Smooth muscle cell (in vitro differentiated cells): ENCODE data around the gene EXOC3L1. TPM values are rescaled to one million over a fixed set of nuclear protein-coding genes. Genes with fewer than 3 reads are reported as not detected.

Experiments
- DNase-seq: peaks from one replicate; lab custom pipeline; 2025; ENCODE audit not compliant: unreplicated experiment; lab: John Stamatoyannopoulos, UW
- H2AFZ ChIP-seq: fragments of 200-600 bp; sonication (generic); 2 replicates; pipeline ENCODE4 v1.6.0; 2016; ENCODE audit warnings: antibody characterized with exemption, low read depth, mild to moderate bottlenecking
- H3F3A ChIP-seq: fragments of 200-600 bp; sonication (generic); 2 replicates; pipeline ENCODE4 v1.6.0; 2017; ENCODE audit warnings: antibody characterized with exemption, low read depth
- H3K27ac ChIP-seq: fragments of 200-600 bp; sonication (generic); 2 replicates; pipeline ENCODE4 v1.5.1; 2016; ENCODE audit warnings: low read depth, mild to moderate bottlenecking
- H3K27me3 ChIP-seq: fragments of 200-600 bp; sonication (generic); 2 replicates; pipeline ENCODE4 v1.6.1; 2016; ENCODE audit warnings: low read depth, mild to moderate bottlenecking
- H3K36me3 ChIP-seq: fragments of 200-600 bp; sonication (generic); 2 replicates; pipeline ENCODE4 v1.5.1; 2016; ENCODE audit warnings: low read depth
- H3K4me1 ChIP-seq: fragments of 200-600 bp; sonication (generic); 2 replicates; pipeline ENCODE4 v1.5.1; 2016; ENCODE audit warnings: low read depth
- H3K4me2 ChIP-seq: fragments of 200-600 bp; sonication (generic); 2 replicates; pipeline ENCODE4 v1.6.0; 2016; ENCODE audit warnings: mild to moderate bottlenecking
- H3K4me3 ChIP-seq: fragments of 200-600 bp; sonication (generic); 2 replicates; pipeline ENCODE4 v1.5.1; 2016; ENCODE audit warnings: mild to moderate bottlenecking
- H3K79me2 ChIP-seq: fragments of 200-600 bp; sonication (generic); 2 replicates; pipeline ENCODE4 v1.6.0; 2016; ENCODE audit warnings: low read depth, mild to moderate bottlenecking
- H3K9ac ChIP-seq: fragments of 200-600 bp; sonication (generic); 2 replicates; pipeline ENCODE4 v1.6.0; 2016; ENCODE audit warnings: low read depth
- H3K9me3 ChIP-seq: fragments of 200-600 bp; sonication (generic); replicated peaks from 2 replicates; pipeline ENCODE4 v1.5.1; 2016; ENCODE audit warnings: low read depth
- H4K20me1 ChIP-seq: fragments of 200-600 bp; sonication (generic); 2 replicates; pipeline ENCODE4 v1.6.0; 2016; ENCODE audit warnings: low read depth
- WGBS: methylation state at CpG from one replicate; pipeline ENCODE4 v1.1.7; 2016; ENCODE audit warnings: low lambda C conversion rate; 5-methylcytosine and 5-hydroxymethylcytosine counted together
- polyA plus RNA-seq: library from polyadenylated mRNA; unstranded; fragments of >200 nt; fragmentation: Nextera tagmentation; extraction: Ambion mirVana; gene quantifications from 2 replicates; pipeline ENCODE4 v1.2.1, GENCODE V29; 2016
- total RNA-seq: library from RNA; depleted of rRNA; stranded (reverse); fragments of >200 nt; gene quantifications from 2 replicates; pipeline ENCODE4 v1.2.3, GENCODE V29; 2014
- TF ChIP-seq, protein P1 (sequence below): fragments of 200-600 bp; sonication (generic); IDR thresholded peaks from 2 replicates; pipeline ENCODE4 v1.5.1; 2017; ENCODE audit warnings: borderline replicate concordance, mild to moderate bottlenecking, antibody characterized with exemption; ENCODE audit not compliant: insufficient read depth, poor library complexity, severe bottlenecking

EXOC3L1 gene
- total and polyA plus RNA-seq, 2 experiments from 2014 or later: 0.51 TPM; not detected in 1

DNA sequence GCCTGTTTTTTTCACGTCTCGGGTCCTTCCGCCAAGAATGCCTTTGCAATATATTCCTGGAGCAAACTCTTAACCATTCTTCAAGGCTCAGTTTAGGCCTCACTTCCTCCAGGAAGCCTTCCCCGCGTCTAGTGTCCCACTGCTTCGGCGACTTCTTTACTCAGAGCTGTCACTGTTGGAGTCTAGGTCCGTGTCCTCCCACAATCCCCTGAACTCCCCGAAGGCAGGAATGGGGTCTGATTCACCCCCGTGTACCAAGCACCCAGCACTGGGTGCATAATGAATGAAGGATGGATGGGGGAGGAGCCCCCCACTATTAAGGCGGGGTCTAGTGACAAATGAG, 6.7 kb downstream of the EXOC3L1 start:
- Histone ChIP-seq H3K4me3 (peak overlapping the region; percentile 63), H3K4me1 (peaks cover 13% of the 10 kb centered on the region), H3K4me2 (peak overlapping the region; percentile 90), H2AFZ (peak overlapping the region; percentile 43), H4K20me1 (peaks cover 29% of the 10 kb centered on the region), H3K79me2 (peaks cover 10% of the 10 kb centered on the region), H3F3A (no peaks in the 10 kb centered on the region), H3K27me3 (no peaks in the 10 kb centered on the region), H3K9me3 (no peaks in the 10 kb centered on the region), H3K27ac (peak overlapping the region; percentile 94), H3K9ac (peak overlapping the region; percentile 96), H3K36me3 (no peaks in the 10 kb centered on the region)
- TF ChIP-seq, protein P1, sequence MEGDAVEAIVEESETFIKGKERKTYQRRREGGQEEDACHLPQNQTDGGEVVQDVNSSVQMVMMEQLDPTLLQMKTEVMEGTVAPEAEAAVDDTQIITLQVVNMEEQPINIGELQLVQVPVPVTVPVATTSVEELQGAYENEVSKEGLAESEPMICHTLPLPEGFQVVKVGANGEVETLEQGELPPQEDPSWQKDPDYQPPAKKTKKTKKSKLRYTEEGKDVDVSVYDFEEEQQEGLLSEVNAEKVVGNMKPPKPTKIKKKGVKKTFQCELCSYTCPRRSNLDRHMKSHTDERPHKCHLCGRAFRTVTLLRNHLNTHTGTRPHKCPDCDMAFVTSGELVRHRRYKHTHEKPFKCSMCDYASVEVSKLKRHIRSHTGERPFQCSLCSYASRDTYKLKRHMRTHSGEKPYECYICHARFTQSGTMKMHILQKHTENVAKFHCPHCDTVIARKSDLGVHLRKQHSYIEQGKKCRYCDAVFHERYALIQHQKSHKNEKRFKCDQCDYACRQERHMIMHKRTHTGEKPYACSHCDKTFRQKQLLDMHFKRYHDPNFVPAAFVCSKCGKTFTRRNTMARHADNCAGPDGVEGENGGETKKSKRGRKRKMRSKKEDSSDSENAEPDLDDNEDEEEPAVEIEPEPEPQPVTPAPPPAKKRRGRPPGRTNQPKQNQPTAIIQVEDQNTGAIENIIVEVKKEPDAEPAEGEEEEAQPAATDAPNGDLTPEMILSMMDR: no peak
- DNase-seq: no peak
- WGBS: 5% methylated on average over 11 of the region's 11 CpGs

DNA sequence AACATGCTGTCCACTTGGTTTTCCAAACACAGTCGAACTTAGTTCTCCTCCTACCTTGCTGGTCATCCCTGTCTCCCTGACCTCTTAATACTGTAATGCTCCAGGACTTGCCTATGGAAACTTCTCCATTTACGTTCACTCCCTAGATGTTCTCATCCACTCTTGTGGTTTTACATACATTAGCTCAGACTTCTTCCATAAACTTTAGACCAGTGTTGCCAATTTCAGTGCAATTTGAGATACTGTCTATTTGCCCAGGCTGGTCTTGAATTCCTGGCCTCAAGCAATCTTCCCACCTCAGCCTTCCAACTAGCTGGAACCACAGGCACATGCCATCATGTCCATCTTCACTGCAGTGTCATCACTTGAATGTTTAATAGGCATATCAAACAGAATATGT, 7.6 kb downstream of the EXOC3L1 start:
- no peaks in the 10 kb centered on the region for H3F3A ChIP-seq
- H3K9ac ChIP-seq: no peak overlapping the region
- DNase-seq: no peak
- peaks cover 13% of the 10 kb centered on the region for H3K4me1 ChIP-seq
- peaks cover 38% of the 10 kb centered on the region for H4K20me1 ChIP-seq
- WGBS: 75% methylated on average over 2 of the region's 2 CpGs
- peak overlapping the region; percentile 90 for H3K4me2 ChIP-seq
- TF ChIP-seq, protein P1: no peak
- no peaks in the 10 kb centered on the region for H3K27me3 ChIP-seq
- H3K27ac ChIP-seq: no peak overlapping the region
- H3K9me3 ChIP-seq: no peaks in the 10 kb centered on the region
- no peak overlapping the region for H2AFZ ChIP-seq
- no peaks in the 10 kb centered on the region for H3K36me3 ChIP-seq
- peak overlapping the region; percentile 63 for H3K4me3 ChIP-seq
- peaks cover 10% of the 10 kb centered on the region for H3K79me2 ChIP-seq

DNA sequence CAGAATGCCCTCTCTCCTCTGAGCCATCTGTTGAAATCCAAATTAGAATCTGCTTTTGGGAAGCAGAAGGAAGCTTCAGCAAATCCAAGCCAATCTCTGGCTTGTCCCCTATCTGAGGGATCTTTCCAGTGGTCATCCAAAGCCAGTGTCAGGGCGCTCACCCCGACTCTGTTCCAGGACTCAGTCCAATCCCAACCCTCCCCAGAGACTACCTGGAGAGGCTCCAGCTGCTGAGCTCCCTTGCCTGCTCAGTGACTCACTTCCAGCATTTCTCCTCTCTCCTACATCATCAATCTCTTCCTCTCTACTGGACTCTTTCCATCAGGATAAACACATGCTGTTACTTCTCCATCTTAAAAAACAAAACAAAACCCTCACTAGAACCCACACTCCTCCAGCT, 8.6 kb downstream of the EXOC3L1 start:
- no peaks in the 10 kb centered on the region for H3K27me3 ChIP-seq
- H3K4me2 ChIP-seq: no peak overlapping the region
- TF ChIP-seq, protein P1: no peak
- peaks cover 41% of the 10 kb centered on the region for H4K20me1 ChIP-seq
- H3K4me3 ChIP-seq: no peak overlapping the region
- H3K36me3 ChIP-seq: no peaks in the 10 kb centered on the region
- no peaks in the 10 kb centered on the region for H3K9me3 ChIP-seq
- no peak for DNase-seq
- H3K27ac ChIP-seq: no peak overlapping the region
- H3K4me1 ChIP-seq: peaks cover 13% of the 10 kb centered on the region
- no peaks in the 10 kb centered on the region for H3F3A ChIP-seq
- H2AFZ ChIP-seq: no peak overlapping the region
- WGBS: 94% methylated on average over 2 of the region's 2 CpGs
- no peak overlapping the region for H3K9ac ChIP-seq
- H3K79me2 ChIP-seq: peaks cover 10% of the 10 kb centered on the region

DNA sequence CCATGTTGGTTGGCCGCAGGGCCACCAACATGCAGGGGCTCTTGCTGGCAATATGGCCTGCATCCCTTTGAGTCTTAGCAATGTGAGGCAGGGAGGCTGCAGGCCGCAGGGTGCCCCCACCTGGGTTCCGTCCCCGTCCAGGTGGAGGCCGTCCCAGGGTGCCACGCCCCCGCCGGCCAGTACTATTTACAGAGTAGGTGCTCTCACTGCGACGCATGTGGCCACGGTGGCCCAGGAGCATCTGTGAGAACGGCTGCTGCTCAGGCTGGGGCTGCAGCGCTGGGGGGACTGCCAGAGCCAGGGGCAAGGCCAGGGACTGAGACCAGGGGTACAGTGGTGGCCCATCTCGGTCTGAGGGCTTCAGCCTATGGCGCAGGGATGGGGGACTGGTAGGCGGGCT, 9.8 kb downstream of the EXOC3L1 start:
- H3K4me3 ChIP-seq: no peak overlapping the region
- H3K79me2 ChIP-seq: peaks cover 10% of the 10 kb centered on the region
- no peak overlapping the region for H3K27ac ChIP-seq
- no peaks in the 10 kb centered on the region for H3F3A ChIP-seq
- H3K9ac ChIP-seq: no peak overlapping the region
- H3K27me3 ChIP-seq: no peaks in the 10 kb centered on the region
- H3K36me3 ChIP-seq: no peaks in the 10 kb centered on the region
- no peaks in the 10 kb centered on the region for H3K9me3 ChIP-seq
- TF ChIP-seq, protein P1: no peak
- peaks cover 13% of the 10 kb centered on the region for H3K4me1 ChIP-seq
- DNase-seq: no peak
- H4K20me1 ChIP-seq: peaks cover 43% of the 10 kb centered on the region
- H2AFZ ChIP-seq: no peak overlapping the region
- WGBS: 96% methylated on average over 16 of the region's 16 CpGs
- H3K4me2 ChIP-seq: no peak overlapping the region
